NCI-H2081 (cell line): ENCODE measurements around the gene POMGNT2.
"Not testable (repeated sequence)": the region's sequence is repeated elsewhere in the genome, so short reads cannot be mapped to it uniquely, and the experiment has no call there.

Experiments
- DNase-seq, 2 experiments: peaks; one replicate each; lab custom pipeline; 2025; lab: John Stamatoyannopoulos, UW

Gene POMGNT2

DNA sequence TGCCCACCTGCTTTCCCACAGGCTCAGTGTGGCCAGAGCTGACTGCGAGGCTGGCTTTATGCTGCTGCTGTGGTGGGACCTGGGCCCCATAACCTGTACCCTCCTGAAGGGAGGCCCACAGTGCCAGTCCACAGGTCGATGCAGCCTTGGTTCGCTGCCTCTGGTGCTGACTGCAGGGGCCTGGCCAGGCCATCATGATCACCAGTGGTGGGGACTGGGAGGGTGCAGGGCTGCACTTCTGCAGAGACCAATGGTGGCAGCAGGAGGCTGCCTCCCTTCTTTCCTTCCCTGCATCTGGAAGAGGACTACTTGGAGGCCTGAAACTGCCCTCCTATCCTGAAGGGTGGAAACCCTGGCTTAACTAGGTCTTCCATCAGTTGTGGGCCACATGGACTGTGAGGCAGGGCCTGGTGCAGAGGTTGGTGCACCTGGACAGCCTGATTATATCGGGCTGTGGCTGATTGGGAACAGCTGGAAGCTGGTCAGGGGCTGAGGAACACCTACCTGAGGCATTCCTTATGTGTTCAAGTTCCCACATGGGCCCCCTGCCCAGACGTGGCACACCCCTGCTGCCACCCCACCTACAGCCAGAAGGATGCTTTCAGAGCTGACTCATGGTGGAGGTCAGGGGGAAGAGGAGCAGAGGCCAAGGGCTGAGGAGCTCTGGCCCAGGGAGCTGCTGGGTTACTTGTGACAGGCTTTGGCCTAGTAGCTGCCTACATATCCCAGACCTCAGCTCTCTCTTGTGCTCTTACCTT is 29.8 kb downstream of the POMGNT2 start:
- DNase-seq: no peak

DNA sequence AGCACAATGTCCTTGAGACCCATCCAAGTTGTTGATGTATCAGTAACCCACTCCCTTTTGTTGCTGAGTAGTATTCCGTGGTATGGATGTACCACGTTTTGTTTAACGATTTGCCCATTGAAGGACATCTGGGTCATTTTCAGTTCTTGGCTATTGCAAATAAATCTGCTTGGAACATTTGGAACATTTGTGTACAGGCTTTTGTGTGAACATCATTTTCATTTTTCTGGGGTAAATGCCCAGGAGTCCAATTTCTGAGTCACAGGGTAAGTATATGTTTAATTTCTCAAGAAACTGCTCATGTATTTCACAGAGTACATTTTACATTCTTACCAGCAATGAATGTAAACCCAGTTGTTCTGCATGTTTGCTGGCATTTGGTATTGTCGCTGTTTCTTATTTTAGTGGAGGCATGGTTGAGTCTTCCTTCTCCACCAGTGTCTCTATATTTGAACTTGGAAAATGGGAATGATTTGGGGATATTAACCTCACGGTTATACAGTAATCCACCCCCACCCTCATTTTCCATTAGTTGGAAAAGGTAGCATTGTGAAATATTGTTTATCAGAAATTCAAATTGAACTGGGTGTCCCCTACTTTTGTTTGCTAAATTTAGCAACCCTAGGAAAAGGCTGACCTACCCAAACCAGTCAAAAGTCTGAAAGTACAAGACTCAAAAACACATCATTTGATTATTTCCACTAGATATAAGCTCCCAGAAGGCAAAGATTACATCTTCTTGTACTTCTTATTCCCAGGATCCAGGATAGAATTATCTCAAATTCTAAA is 30.8 kb downstream of the POMGNT2 start:
- DNase-seq: no peak

DNA sequence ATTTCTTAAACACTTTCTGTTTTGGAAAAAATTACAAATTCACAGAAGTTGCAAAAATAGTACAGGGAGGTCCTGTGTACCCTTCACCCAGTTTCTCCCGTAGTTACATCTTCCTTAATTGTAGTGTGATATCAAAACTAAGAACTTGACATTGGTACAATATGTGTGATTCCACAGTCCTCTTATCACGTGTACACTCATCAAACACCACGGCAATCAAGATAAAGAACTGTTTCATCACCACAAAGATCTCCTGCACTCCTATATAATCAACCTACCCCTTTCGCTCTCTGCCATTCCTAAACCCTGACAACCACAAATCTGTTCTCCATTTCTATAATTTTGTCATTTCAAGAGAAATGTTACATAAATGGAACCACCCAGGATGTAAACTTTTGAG is 31.4 kb downstream of the POMGNT2 start:
- no peak for DNase-seq

DNA sequence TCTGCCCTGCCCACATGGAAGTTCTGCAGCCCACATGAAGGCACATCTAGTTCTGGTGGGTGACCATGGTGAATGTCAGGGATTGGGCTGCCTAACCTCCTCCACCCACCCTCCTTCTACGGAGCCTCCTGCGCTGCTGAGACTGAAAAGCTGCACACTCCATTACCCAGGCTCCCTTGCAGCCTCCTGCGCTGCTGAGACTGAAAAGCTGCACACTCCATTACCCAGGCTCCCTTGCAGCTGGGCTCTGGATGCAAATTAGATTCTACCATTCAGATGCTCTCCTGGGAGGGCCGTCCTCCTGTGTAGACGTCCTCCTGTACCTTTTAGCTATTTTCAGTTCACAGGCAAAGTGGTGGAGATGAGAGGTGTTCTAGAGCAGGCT is 32.1 kb downstream of the POMGNT2 start:
- DNase-seq: no peak

DNA sequence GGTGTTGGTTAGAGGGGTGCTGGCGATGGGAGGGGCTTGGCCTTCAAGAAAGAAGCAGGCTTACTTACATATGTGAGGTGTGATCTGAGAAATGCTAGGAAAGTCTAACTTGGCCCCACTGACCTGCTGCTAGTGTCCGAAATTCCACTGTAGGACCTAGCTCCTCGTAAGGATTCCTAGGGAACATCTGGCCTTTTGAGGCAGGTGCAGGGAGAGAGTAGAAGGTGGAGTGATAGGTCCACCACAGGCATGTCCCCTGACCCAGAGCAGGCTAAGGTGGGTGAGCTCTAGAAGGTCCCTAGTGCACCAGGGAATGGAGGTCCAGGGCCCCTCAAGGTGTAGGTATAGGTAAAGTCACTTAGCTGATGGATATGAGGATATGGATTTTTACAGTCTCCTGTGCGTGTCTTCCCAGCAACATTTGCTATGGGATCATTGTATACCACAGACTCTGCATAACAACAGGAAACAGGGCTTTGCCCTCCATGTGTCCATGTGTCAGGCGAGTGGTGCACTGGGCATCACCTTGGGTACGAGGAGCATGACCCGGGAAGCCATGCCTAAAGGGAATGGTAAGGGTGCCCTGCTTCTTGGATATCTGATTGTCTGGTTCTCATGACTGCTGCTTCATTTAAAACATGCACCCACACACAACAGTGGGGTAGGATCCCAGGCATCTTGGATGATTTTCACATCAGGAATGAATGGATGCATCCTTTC is 32.6 kb downstream of the POMGNT2 start:
- DNase-seq: no peak

DNA sequence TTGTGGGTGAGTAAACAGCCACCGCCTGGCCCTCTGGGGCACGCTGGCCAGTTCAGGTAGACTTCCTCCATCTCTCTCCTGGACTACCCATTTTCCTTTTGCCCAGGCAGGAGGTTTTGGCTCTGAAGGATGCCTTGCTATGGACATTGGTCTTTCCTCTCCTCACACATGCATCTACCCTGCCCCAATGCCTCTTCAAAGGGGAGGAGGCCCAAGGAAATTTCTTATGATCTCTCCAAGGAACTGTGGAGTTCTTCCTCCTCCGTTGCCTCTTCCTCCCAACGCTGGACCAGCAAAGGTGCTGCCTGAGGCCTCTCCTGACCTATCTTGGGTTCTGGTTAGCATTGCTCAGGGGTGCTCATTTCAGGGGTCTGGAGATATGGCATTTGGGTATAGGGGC is 33.5 kb downstream of the POMGNT2 start:
- DNase-seq: no peak

DNA sequence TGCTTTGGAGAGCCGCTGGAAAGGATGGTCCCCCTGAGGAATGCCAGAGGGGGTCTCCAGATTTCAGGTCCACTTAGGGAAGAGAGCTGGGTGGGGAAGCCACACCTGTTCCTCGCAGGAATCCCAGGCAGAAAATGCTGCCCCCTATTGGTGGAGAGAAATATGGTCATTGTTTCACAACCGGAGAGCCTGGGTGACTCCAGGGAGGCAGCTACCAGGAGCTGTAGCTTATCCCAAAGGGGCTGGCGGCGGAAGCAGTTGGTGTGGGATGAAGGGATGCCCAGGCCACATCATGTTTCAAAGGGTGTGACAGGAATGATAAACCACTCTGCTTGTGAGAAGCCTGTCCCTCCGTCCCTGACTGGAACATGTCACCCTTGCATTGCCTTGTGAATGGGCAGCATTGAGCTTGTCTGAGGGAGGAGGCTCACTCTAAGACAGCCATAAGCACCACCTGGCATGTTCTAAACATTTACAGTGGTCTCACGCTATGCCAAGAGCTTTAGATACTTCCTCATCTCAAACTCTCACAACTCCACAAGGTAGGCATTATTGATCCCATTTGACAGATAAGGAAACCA is 34.5 kb downstream of the POMGNT2 start:
- no peak for DNase-seq

DNA sequence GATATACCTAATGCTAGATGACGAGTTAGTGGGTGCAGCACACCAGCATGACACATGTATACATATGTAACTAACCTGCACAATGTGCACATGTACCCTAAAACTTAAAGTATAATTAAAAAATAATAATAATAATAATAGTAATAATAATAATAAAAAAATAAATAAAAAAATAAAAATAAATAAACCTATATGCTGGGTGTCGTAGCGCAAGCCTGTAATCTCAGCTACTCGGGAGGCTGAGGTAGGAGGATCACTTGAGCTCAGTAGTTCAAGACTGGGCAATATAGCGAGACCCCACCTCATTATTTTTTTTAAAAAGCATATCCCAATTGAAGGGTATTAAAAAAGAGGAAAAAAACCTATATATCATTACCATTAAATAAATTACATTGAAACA is 35.2 kb downstream of the POMGNT2 start:
- not testable (repeated sequence) for DNase-seq

DNA sequence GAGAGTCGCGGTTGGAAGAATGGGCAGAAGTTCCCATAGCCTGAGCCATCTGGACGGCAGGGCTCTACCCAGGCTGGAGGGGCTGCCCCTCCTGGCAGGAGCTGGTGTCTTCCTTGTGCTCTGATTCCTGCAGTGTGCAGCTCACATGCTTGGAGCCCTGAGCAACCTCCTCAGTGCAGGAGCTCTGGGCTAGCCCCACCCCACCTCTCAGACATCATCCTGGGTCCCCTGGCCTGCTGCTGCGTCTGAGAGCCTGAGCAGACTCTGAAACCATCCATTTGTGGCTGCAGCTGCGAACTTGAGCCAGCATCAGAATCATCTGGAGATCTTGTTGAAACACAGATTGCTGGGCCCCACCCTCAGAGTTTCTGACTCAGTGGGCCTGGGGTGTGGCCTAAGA is 42.8 kb downstream of the POMGNT2 start:
- no peak for DNase-seq

DNA sequence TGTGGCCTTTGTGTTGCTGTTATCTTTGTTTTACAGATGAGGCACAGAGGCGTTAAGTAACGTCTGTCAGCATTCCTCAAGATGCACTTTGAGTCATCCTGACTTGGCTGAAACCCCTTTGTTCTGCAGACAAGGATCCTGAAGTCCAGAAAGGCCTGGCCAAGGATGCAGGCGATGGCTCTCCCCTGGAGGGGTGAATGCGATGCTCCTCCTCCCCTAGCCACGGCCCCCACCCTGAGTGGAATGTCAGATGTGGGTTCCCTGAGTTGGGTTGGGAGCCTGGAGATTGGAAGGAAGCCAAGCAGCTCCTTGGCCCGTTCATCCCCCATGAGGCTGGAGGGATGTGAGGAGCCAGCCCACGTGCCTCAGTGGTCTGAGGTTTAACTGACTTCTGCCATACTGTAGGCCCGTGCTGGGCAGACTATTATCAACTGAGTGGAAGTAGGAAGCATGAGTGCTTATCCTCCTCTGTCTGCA is 43.3 kb downstream of the POMGNT2 start:
- no peak for DNase-seq

DNA sequence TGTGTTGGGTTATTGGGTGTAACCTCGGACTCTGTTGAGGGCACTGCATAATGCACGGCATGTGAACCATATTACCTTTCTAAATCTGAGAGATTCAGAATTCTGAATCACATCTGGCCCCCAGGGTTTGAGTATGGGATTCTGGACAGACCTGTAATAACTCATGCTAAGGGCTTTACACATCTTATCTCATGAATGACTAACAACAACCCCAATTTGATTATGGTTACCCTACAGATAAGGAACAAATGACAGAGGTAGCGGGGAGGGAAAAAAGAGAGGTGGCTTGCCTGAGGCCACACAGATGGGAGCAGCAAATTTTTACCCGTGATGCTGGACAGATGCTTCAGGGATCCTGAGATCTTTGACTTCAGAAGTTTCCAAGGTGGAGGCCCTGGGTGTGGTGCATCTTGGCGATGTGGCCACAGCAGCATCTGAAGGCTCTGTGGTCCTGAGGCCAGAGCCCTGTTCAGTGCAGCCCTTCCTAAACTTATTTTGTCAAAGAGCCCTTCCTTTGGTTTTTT is 43.8 kb downstream of the POMGNT2 start:
- DNase-seq: no peak

DNA sequence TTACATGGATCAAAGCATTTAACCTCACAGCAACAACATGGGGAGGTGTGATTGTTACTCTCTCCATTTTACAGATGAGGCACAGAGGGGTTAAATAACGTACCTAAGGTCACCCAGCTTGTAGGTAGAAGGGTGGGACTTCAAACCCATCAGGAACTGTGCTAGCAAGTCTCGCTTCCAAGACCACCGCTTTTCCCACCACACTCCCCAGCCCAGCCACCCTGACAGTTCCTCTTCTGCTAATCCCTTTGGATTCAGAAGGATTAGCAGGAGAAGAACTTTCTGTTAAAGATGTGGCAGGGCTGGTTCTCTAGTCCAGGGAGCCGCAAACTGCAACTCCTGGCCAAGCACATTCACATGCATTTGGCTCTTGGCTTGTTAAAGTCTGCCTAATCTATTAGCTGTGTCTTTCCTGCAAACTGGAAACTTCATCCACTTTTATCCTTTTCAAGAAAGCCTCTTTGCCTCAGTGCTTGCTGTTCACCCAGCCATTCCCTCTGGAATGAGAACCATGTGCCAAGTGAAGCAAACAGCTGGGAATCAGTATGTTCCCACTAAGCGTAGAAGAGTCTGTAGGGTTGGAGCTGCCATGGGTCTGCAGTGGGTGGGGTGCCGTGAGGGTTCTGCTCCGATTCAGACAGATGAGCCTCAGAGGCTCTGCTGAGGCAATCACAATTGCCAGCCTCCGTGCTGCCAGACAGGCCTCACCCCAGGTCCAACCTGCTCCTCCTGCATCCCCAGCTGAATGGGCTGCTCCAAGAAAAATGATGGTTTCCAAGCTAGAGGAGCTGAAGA is 44.6 kb downstream of the POMGNT2 start:
- DNase-seq: no peak

DNA sequence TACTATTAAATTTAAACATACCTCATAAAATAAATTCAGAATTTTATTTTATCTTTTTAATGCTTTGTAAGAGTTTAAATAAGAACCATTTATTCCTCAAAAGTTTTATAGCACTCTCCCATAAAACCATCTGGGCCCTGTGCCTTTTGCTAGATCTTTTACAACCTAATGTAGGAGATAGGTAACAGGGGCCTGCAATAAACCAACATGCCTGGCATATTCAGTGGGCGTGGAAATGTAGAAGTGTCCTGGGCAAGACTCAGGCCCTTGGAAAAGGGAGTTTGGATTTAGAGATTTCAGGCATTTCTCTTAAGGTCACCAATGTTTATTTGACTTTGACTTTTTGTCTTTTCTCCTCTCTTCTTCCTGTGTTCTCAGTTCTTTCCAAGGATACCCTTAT is 46.4 kb downstream of the POMGNT2 start:
- no peak for DNase-seq

DNA sequence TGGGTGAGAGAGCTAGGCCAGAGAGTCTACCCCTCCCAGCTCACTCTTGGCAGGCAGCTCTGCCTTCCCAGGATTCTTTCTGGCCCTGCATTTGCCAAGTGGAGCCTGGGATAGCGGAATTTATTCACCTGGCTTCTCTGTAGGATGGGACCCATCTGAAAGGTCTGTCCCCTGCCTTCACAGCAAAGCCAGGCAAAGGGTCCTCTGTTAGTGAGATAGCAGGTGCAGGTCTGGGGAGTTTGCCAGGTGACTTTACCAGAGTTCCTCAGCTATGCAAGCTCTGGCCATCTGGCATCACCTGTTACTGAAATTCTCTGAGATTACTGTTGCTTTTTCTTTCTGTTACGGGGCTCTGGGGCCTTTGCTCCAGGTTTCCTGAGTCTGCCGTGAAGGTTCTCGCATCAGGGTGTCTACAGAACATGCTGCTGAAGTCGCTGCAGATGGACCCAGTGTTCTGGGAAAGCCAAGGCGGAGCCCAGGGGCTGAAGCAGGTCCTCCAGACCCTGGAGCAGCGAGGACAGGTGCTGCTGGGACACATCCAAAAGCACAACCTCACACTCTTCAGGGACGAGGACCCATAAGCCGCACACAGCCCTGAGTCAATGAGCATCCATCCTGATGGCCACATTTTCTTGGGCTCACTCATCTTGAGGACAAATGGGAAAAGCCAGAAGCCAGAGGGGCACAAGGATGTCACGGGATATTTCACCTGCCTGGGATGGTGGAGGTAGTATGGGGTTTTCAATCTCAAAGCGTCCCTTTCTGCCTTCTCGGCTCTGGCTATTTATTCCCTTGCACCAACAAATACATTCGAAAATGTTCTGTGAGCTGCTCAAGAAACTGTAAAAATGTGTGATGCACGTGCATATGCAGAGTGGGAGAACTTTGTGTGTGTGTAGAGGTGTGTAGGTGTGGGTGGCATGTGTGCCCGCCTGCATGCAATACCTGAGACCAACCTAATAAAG is 49.8 kb downstream of the POMGNT2 start:
- no peak for DNase-seq

DNA sequence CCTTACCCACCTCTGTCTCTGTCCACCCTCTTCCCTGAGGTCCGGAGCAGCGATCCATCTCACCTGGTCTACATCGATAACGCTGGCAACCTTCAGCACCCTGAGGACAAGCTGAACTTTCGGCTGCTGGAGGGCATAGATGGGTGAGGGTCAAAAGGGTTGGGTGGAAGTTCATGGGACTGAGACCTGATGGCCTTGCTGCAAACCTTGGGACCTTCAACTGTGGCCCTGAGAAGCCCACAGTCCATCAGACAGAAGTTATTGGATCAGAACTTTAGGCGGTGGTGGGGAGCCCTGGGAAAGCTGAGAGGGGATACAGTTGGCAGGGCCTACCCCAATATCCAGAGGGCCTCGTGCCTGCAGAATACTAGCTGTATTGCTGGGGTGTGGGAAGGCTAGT is 50.5 kb downstream of the POMGNT2 start:
- DNase-seq: no peak

DNA sequence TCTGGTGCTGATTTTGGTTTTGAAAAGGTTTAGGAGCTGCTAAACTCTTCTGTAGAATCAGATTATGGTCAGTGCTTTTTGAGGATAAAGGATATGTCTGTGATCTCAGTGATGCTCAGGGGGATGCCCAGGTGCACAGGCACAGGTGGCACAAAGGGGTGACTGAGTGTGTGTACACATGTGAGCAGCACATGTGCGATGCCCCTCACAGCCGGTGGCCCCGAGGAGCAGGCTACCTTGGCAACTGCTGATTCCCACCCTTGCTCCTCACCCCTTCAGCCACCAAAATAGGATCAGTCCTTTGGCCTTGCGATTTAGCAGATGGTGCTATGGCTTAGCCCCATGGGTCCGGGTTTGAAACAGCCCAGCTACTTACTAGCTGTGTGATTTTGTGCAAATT is 51.1 kb downstream of the POMGNT2 start:
- DNase-seq: no peak

DNA sequence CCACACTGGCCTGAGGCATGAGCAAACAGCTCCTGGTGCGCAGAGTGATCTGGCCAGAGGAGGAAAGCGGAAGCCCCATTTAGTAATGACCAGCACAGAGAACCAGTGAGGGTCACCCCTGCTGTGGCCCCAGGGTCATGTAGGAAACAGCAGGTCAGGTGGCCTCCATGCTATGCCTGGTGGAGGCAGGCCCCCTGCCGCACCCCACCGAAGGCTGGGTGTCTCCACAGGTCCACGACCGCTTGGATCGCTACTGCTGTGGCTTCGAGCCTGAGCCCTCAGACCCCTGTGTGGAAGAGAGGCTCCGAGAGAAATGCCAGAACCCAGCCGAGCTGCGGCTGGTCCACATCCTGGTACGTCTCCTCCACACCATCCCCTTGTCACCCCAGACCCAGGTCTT is 52.6 kb downstream of the POMGNT2 start:
- DNase-seq: no peak

DNA sequence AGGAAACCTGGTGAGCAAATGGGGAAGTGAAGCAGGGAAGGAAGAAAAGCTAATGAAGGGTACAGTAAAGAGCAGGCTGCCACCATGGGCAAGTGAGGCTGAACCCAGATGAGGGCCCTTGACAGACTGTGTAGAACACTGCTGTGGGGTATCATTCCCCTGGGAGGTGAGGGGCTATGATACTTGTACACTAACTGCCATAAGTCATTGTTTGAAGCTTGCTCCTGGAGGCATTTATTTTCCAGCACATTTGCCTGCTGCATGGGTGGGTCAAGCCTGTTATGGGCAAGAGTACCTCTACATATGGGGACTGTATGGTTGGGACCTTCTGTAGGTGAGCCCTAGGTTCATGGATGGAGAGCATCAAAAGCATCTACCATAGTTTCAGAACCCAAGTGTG is 57.4 kb downstream of the POMGNT2 start:
- no peak for DNase-seq

DNA sequence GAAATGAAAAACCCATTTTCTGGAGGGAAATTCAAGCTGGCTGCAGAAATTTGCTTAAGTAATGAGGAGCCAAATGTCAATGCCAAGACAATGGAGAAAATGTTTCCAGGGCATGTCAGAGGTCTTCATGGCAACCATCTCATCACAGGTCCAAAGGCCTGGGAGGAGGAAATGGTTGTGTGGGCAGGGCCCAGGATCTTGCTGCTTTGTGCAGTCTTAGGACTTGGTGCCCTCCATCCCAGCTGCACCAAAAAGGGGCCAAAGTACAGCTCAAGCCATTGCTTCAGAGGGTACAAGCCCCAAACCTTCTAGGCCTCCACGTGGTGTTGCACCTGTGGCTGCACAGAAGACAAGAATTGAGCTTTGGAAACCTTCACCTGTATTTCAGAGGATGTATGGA is 59.3 kb downstream of the POMGNT2 start:
- DNase-seq: no peak

DNA sequence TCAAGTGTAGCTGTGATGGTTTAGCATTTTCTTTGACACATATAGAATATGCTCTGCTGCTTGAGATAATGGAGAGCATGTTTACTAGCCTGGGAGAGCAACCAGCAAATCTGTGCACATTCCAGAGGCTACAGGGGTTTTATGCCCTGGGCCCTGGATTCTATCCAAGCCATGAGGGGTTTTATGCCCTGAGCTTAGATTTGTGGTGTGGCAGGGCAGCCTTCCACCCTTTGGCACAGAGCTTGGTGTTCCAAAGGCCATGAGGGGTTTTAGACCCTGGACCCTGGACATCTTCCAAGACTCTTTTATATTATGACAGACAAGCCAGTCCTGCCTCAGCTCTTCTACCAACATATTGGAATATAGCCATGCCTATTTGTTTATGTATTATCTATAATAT is 60.8 kb downstream of the POMGNT2 start:
- DNase-seq: not testable (repeated sequence)
